Activated effector memory CD4-positive, alpha-beta T cell treated with anti-CD3 and anti-CD28 coated beads, Interleukin-2, amount 50 U/mL, for 16 hours (primary cell): ENCODE measurements around the gene KBTBD13.
"Not testable (repeated sequence)": the region's sequence is repeated elsewhere in the genome, so short reads cannot be mapped to it uniquely, and the experiment has no call there.

Experiments used
- DNase-seq: peaks from one replicate; pipeline ENCODE4 v3.0.0-alpha.2; 2020

The KBTBD13 gene

GRCh38 chr15:65089206-65089824 lies 12.8 kb downstream of the KBTBD13 start:
- no peak for DNase-seq

GRCh38 chr15:65091946-65092770 lies 15.6 kb downstream of the KBTBD13 start:
- DNase-seq: no peak

GRCh38 chr15:65092911-65093792 lies 16.6 kb downstream of the KBTBD13 start:
- no peak for DNase-seq

- not testable (repeated sequence) for DNase-seq
Measured at GRCh38 chr15:65093793-65094170, 17.2 kb downstream of the KBTBD13 start.

GRCh38 chr15:65094294-65094995 lies 17.9 kb downstream of the KBTBD13 start:
- peak; percentile 45 for DNase-seq

- DNase-seq: peak; percentile 24
Measured at GRCh38 chr15:65095011-65095746, 18.6 kb downstream of the KBTBD13 start.

GRCh38 chr15:65095747-65096104 lies 19.2 kb downstream of the KBTBD13 start:
- no peak for DNase-seq

GRCh38 chr15:65096481-65097385 lies 20.2 kb downstream of the KBTBD13 start:
- peak; percentile 54 for DNase-seq

GRCh38 chr15:65097651-65098263 lies 21.2 kb downstream of the KBTBD13 start:
- DNase-seq: peak; percentile 12

- peak; percentile 41 for DNase-seq
Measured at GRCh38 chr15:65099336-65099735, 22.8 kb downstream of the KBTBD13 start.

GRCh38 chr15:65099801-65100200 lies 23.3 kb downstream of the KBTBD13 start:
- DNase-seq: peak; percentile 36

GRCh38 chr15:65100442-65100841 lies 23.9 kb downstream of the KBTBD13 start:
- peak; percentile 39 for DNase-seq

- DNase-seq: peak; percentile 78
Measured at GRCh38 chr15:65101411-65101890, 24.9 kb downstream of the KBTBD13 start.

- DNase-seq: no peak
Measured at GRCh38 chr15:65101891-65102708, 25.6 kb downstream of the KBTBD13 start.

- no peak for DNase-seq
Measured at GRCh38 chr15:65102912-65103311, 26.4 kb downstream of the KBTBD13 start.

GRCh38 chr15:65105038-65105437 lies 28.5 kb downstream of the KBTBD13 start:
- DNase-seq: no peak

- no peak for DNase-seq
Measured at GRCh38 chr15:65106011-65106590, 29.6 kb downstream of the KBTBD13 start.

GRCh38 chr15:65110676-65111292 lies 34.2 kb downstream of the KBTBD13 start:
- no peak for DNase-seq

GRCh38 chr15:65115086-65115485 lies 38.5 kb downstream of the KBTBD13 start, which contains the start of gene UBAP1L:
Gene UBAP1L (minus strand): TSS chr15:65115200. CDS start chr15:65106215, 8,985 bp downstream.
- DNase-seq: no peak
